GM18511 (cell line): ENCODE results near the gene BDH1.

Experiments used
- ATAC-seq: cut with Tn5 transposase; IDR thresholded peaks from one replicate; pipeline ENCODE4 v1.9.1; 2021; ENCODE audit warnings: mild to moderate bottlenecking, moderate library complexity; ENCODE audit not compliant: unreplicated experiment

BDH1 gene

GRCh38 chr3:197464794-197465193 is 91.0 kb downstream of the BDH1 start:
- no peak for ATAC-seq

GRCh38 chr3:197463279-197463678 is 92.5 kb downstream of the BDH1 start:
- ATAC-seq = no peak

GRCh38 chr3:197462808-197463207 is 93.0 kb downstream of the BDH1 start:
- no peak for ATAC-seq

GRCh38 chr3:197460639-197461038 is 95.1 kb downstream of the BDH1 start:
- ATAC-seq = no peak

- no peak for ATAC-seq
Measured at GRCh38 chr3:197460002-197460401, 95.8 kb downstream of the BDH1 start.
